HG02852 (cell line): ENCODE measurements around the gene RDM1.
A peak's percentile ranks its signal among the peaks of the same experiment; 100 is the strongest.
"Not testable (repeated sequence)": the region's sequence is repeated elsewhere in the genome, so short reads cannot be mapped to it uniquely, and the experiment has no call there.

Source experiments
- ATAC-seq: cut with Tn5 transposase; IDR thresholded peaks from one replicate; pipeline ENCODE4 v1.9.1; 2021; ENCODE audit warnings: mild to moderate bottlenecking, moderate library complexity; ENCODE audit not compliant: unreplicated experiment

RDM1 gene

GRCh38 chr17:35930211-35931065 is at the start of gene RDM1:
TSS of gene RDM1 (minus strand) at chr17:35930773. CDS start at chr17:35930727, 46 bp downstream.
- ATAC-seq, result peak; percentile 59

- ATAC-seq, result no peak
These were observed 47.8 kb upstream of the RDM1 start for GRCh38 chr17:35978346-35978745.

GRCh38 chr17:35977509-35977908 is 46.9 kb upstream of the RDM1 start:
- no peak for ATAC-seq

GRCh38 chr17:35973333-35974260 is 43.0 kb upstream of the RDM1 start:
- ATAC-seq, result no peak

GRCh38 chr17:35972945-35973332 is 42.4 kb upstream of the RDM1 start:
- no peak for ATAC-seq

GRCh38 chr17:35972535-35972934 is 42.0 kb upstream of the RDM1 start:
- ATAC-seq, result no peak

GRCh38 chr17:35972066-35972465 is 41.5 kb upstream of the RDM1 start:
- ATAC-seq, result no peak

- no peak for ATAC-seq
These were observed 39.2 kb upstream of the RDM1 start for GRCh38 chr17:35969558-35970380.

- ATAC-seq, result no peak
These were observed 38.0 kb upstream of the RDM1 start for GRCh38 chr17:35968520-35969054.

- no peak for ATAC-seq
These were observed 34.7 kb upstream of the RDM1 start for GRCh38 chr17:35965272-35965671.

- no peak for ATAC-seq
These were observed 33.1 kb upstream of the RDM1 start for GRCh38 chr17:35963663-35964062.

GRCh38 chr17:35953720-35954119 is 23.1 kb upstream of the RDM1 start:
- no peak for ATAC-seq

- ATAC-seq, result no peak
These were observed 18.8 kb upstream of the RDM1 start for GRCh38 chr17:35949401-35949800.

- no peak for ATAC-seq
These were observed 17.5 kb upstream of the RDM1 start for GRCh38 chr17:35948092-35948491.

GRCh38 chr17:35947156-35947585 is 16.6 kb upstream of the RDM1 start:
- ATAC-seq, result no peak

GRCh38 chr17:35944151-35944550 is 13.6 kb upstream of the RDM1 start:
- no peak for ATAC-seq

GRCh38 chr17:35943537-35943936 is 13.0 kb upstream of the RDM1 start, which contains the start of gene LYZL6:
TSS of gene LYZL6 (minus strand) at chr17:35943713. CDS start at chr17:35939356, 4,357 bp downstream.
- no peak for ATAC-seq

- no peak for ATAC-seq
These were observed 12.1 kb upstream of the RDM1 start for GRCh38 chr17:35942588-35943186.

- ATAC-seq, result not testable (repeated sequence)
These were observed 7.9 kb upstream of the RDM1 start for GRCh38 chr17:35938492-35938891.

GRCh38 chr17:35936063-35936462 is 5.5 kb upstream of the RDM1 start:
- ATAC-seq, result no peak
